ENCODE results near the gene CPA1.

GRCh38 chr7:130396109-130396508 is 15.8 kb downstream of the CPA1 start:
- TF ChIP-seq SMARCA4 (IDR thresholded peaks at IDR 0.05), result no peak
- TF ChIP-seq NR2F6 (CRISPR knock-in tag; IDR thresholded peaks at IDR 0.05), result no peak
- TF ChIP-seq, protein P1, sequence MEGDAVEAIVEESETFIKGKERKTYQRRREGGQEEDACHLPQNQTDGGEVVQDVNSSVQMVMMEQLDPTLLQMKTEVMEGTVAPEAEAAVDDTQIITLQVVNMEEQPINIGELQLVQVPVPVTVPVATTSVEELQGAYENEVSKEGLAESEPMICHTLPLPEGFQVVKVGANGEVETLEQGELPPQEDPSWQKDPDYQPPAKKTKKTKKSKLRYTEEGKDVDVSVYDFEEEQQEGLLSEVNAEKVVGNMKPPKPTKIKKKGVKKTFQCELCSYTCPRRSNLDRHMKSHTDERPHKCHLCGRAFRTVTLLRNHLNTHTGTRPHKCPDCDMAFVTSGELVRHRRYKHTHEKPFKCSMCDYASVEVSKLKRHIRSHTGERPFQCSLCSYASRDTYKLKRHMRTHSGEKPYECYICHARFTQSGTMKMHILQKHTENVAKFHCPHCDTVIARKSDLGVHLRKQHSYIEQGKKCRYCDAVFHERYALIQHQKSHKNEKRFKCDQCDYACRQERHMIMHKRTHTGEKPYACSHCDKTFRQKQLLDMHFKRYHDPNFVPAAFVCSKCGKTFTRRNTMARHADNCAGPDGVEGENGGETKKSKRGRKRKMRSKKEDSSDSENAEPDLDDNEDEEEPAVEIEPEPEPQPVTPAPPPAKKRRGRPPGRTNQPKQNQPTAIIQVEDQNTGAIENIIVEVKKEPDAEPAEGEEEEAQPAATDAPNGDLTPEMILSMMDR (IDR thresholded peaks at IDR 0.05 in 2 of 3, conservative IDR thresholded peaks at IDR 0.05 in 1 of 3; ENCODE audit: insufficient read depth in 2 of 3, low read depth in 1 of 3, low read length in 3 of 3), result no peak
- no peak for TF ChIP-seq NR2C2 (CRISPR knock-in tag; IDR thresholded peaks at IDR 0.05)
- TF ChIP-seq NR2C2 (tag; IDR thresholded peaks at IDR 0.05), result no peak
- no peak for TF ChIP-seq POLR2A (conservative IDR thresholded peaks at IDR 0.05)
- no peak for TF ChIP-seq ZNF384 (IDR thresholded peaks at IDR 0.05; ENCODE audit: low read depth, low read length)
- TF ChIP-seq ARID2 (IDR thresholded peaks at IDR 0.05), result no peak
- no peak for TF ChIP-seq SIX5 (IDR thresholded peaks at IDR 0.05; ENCODE audit: borderline replicate concordance in 1 of 2, insufficient read depth in 1 of 2, low read depth in 1 of 2, low read length in 2 of 2)
- TF ChIP-seq NFIC (IDR thresholded peaks at IDR 0.05), result no peak
- TF ChIP-seq ZNF217 (CRISPR knock-in tag; IDR thresholded peaks at IDR 0.05), result no peak
- no peak for TF ChIP-seq RCOR1 (IDR thresholded peaks at IDR 0.05; ENCODE audit: borderline replicate concordance in 1 of 2, low read depth in 2 of 2, low read length in 2 of 2)
- no peak for TF ChIP-seq PBX2 (CRISPR knock-in tag; IDR thresholded peaks at IDR 0.05; ENCODE audit: low read depth)
- no peak for TF ChIP-seq PBX2 (tag; conservative IDR thresholded peaks at IDR 0.05; ENCODE audit: low read depth)
- no peak for TF ChIP-seq XRCC4 (IDR thresholded peaks at IDR 0.05; ENCODE audit: extremely low read depth, insufficient read depth, insufficient read length)

All from K562 (cell line).